Measurements from ENCODE around the gene PLCB4.
A peak's percentile ranks its signal among the peaks of the same experiment; 100 is the strongest.

The PLCB4 gene

GRCh38 chr20:9478771-9479170 is 409.9 kb downstream of the PLCB4 start:
- no peak for DNase-seq

GRCh38 chr20:9480066-9480465 is 411.2 kb downstream of the PLCB4 start:
- no peak for DNase-seq

- no peak for DNase-seq
These were observed 413.3 kb downstream of the PLCB4 start for GRCh38 chr20:9482180-9482579.

GRCh38 chr20:9483131-9483530 is 414.2 kb downstream of the PLCB4 start:
- no peak for DNase-seq

GRCh38 chr20:9485614-9486340 is 416.9 kb downstream of the PLCB4 start:
- no peak for DNase-seq

- DNase-seq: no peak
These were observed 418.3 kb downstream of the PLCB4 start for GRCh38 chr20:9487231-9487630.

GRCh38 chr20:9488063-9488462 is 419.2 kb downstream of the PLCB4 start:
- DNase-seq: no peak

- DNase-seq: no peak
These were observed 421.3 kb downstream of the PLCB4 start for GRCh38 chr20:9490161-9490560.

- DNase-seq: no peak
These were observed 421.7 kb downstream of the PLCB4 start for GRCh38 chr20:9490631-9491030.

GRCh38 chr20:9491324-9491723 is 422.4 kb downstream of the PLCB4 start:
- DNase-seq: no peak

- DNase-seq: no peak
These were observed 423.2 kb downstream of the PLCB4 start for GRCh38 chr20:9492067-9492466.

GRCh38 chr20:9493803-9494202 is 424.9 kb downstream of the PLCB4 start:
- DNase-seq: no peak

- DNase-seq: no peak
These were observed 426.8 kb downstream of the PLCB4 start for GRCh38 chr20:9495701-9496100.

GRCh38 chr20:9496155-9496554 is 427.3 kb downstream of the PLCB4 start:
- no peak for DNase-seq

GRCh38 chr20:9498322-9498721 is 429.4 kb downstream of the PLCB4 start:
- DNase-seq: no peak

- no peak for DNase-seq
These were observed 430.4 kb downstream of the PLCB4 start for GRCh38 chr20:9499126-9499899.

- no peak for DNase-seq
These were observed 431.2 kb downstream of the PLCB4 start for GRCh38 chr20:9500121-9500520.

GRCh38 chr20:9501473-9501872 is 432.6 kb downstream of the PLCB4 start:
- DNase-seq: no peak

GRCh38 chr20:9503526-9504245 is 434.8 kb downstream of the PLCB4 start:
- DNase-seq: peak; percentile 53

GRCh38 chr20:9506280-9506821 is 437.5 kb downstream of the PLCB4 start:
- DNase-seq: no peak

GRCh38 chr20:9506964-9507369 is 438.1 kb downstream of the PLCB4 start:
- no peak for DNase-seq

- DNase-seq: no peak
These were observed 438.8 kb downstream of the PLCB4 start for GRCh38 chr20:9507544-9508239.

GRCh38 chr20:9508240-9508661 is 439.4 kb downstream of the PLCB4 start:
- no peak for DNase-seq
